OCI-LY1 (cell line): Measurements from ENCODE around the gene GALNT16.

Experiments
- EZH2 ChIP-seq: fragments of 200-600 bp; sonication (generic), shearing (Covaris generic); IDR thresholded peaks from 2 replicates; pipeline ENCODE4 v1.8.0; 2017; ENCODE audit warnings: borderline replicate concordance, mixed run types, mild to moderate bottlenecking, antibody characterized with exemption, low read length, moderate library complexity, mixed read lengths
- TF ChIP-seq, protein P1 (sequence below): fragments of 200-600 bp; sonication (generic), shearing (Covaris generic); IDR thresholded peaks from 2 replicates; pipeline ENCODE4 v1.5.1; 2017; ENCODE audit warnings: mild to moderate bottlenecking, antibody characterized with exemption, low read length, moderate library complexity, mixed read lengths

GRCh38 chr14:69237584-69237983 lies 22.4 kb upstream of the GALNT16 start:
- TF ChIP-seq, protein P1, sequence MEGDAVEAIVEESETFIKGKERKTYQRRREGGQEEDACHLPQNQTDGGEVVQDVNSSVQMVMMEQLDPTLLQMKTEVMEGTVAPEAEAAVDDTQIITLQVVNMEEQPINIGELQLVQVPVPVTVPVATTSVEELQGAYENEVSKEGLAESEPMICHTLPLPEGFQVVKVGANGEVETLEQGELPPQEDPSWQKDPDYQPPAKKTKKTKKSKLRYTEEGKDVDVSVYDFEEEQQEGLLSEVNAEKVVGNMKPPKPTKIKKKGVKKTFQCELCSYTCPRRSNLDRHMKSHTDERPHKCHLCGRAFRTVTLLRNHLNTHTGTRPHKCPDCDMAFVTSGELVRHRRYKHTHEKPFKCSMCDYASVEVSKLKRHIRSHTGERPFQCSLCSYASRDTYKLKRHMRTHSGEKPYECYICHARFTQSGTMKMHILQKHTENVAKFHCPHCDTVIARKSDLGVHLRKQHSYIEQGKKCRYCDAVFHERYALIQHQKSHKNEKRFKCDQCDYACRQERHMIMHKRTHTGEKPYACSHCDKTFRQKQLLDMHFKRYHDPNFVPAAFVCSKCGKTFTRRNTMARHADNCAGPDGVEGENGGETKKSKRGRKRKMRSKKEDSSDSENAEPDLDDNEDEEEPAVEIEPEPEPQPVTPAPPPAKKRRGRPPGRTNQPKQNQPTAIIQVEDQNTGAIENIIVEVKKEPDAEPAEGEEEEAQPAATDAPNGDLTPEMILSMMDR: no peak
- TF ChIP-seq EZH2: no peak
